GM23338 (cell line): ENCODE data around the gene OMP. TPM values are rescaled to one million over a fixed set of nuclear protein-coding genes. Genes with fewer than 3 reads are reported as not detected.

Experiments used
- ATAC-seq: fragments of 200-7000 bp; cut with Tn5 transposase; 3 replicates; pipeline ENCODE4 v1.9.1; 2020
- DNase-seq: peaks from one replicate; pipeline ENCODE4 v3.0.0-alpha.2; 2015; ENCODE audit warnings: low spot score
- H2AFZ ChIP-seq: fragments of 200-600 bp; sonication (generic); 2 replicates; pipeline ENCODE4 v1.8.0; 2016; ENCODE audit warnings: antibody characterized with exemption, mild to moderate bottlenecking, moderate library complexity
- H3F3A ChIP-seq: fragments of 200-600 bp; sonication (generic); replicated peaks from 2 replicates; pipeline ENCODE4 v1.8.0; 2017; ENCODE audit warnings: antibody characterized with exemption, mixed run types, low read depth
- H3K27ac ChIP-seq: fragments of 200-600 bp; sonication (generic); 2 replicates; pipeline ENCODE4 v1.6.1; 2016; ENCODE audit warnings: low read depth
- H3K27me3 ChIP-seq: fragments of 200-600 bp; sonication (generic); 2 replicates; pipeline ENCODE4 v1.8.0; 2016; ENCODE audit warnings: mild to moderate bottlenecking, mixed run types, moderate library complexity; ENCODE audit not compliant: insufficient read depth
- H3K36me3 ChIP-seq: fragments of 200-600 bp; sonication (generic); 2 replicates; pipeline ENCODE4 v1.8.0; 2016; ENCODE audit warnings: mild to moderate bottlenecking; ENCODE audit not compliant: insufficient read depth
- H3K4me1 ChIP-seq: fragments of 200-600 bp; sonication (generic); 2 replicates; pipeline ENCODE4 v1.8.0; 2016; ENCODE audit warnings: mild to moderate bottlenecking, moderate library complexity; ENCODE audit not compliant: insufficient read depth
- H3K4me2 ChIP-seq: fragments of 200-600 bp; sonication (generic); 2 replicates; pipeline ENCODE4 v1.7.1; 2017; ENCODE audit warnings: mixed run types
- H3K4me3 ChIP-seq: fragments of 200-600 bp; sonication (generic); 2 replicates; pipeline ENCODE4 v1.6.1; 2016; ENCODE audit warnings: mixed run types
- H3K79me2 ChIP-seq: fragments of 200-600 bp; sonication (generic); replicated peaks from 2 replicates; pipeline ENCODE4 v1.8.0; 2017; ENCODE audit warnings: mild to moderate bottlenecking; ENCODE audit not compliant: insufficient read depth
- H3K9me2 ChIP-seq: fragments of 200-600 bp; sonication (generic); 2 replicates; pipeline ENCODE4 v1.8.0; 2017; ENCODE audit not compliant: insufficient read depth
- H4K20me1 ChIP-seq: fragments of 200-600 bp; sonication (generic); replicated peaks from 2 replicates; pipeline ENCODE4 v1.8.0; 2017; ENCODE audit warnings: mild to moderate bottlenecking; ENCODE audit not compliant: insufficient read depth
- H3K27ac Mint-ChIP-seq: 2 replicates; pipeline ENCODE4 v1.8.0; 2020; ENCODE audit warnings: inconsistent platforms, mild to moderate bottlenecking, moderate library complexity, mixed read lengths
- H3K27me3 Mint-ChIP-seq: 3 replicates; pipeline ENCODE4 v1.8.0; 2022; ENCODE audit warnings: low read depth, mild to moderate bottlenecking, moderate library complexity, mixed read lengths, inconsistent platforms; ENCODE audit not compliant: insufficient read depth, poor library complexity
- H3K36me3 Mint-ChIP-seq: 3 replicates; pipeline ENCODE4 v1.8.0; 2021; ENCODE audit warnings: low read depth, mild to moderate bottlenecking, inconsistent platforms, moderate library complexity, mixed read lengths
- H3K4me1 Mint-ChIP-seq: 3 replicates; pipeline ENCODE4 v1.8.0; 2020; ENCODE audit warnings: mild to moderate bottlenecking, inconsistent platforms, mixed read lengths
- H3K4me3 Mint-ChIP-seq: 3 replicates; pipeline ENCODE4 v1.8.0; 2021; ENCODE audit warnings: moderate library complexity, mild to moderate bottlenecking, inconsistent platforms, mixed read lengths
- H3K9me3 Mint-ChIP-seq: 3 replicates; pipeline ENCODE4 v1.8.0; 2020; ENCODE audit warnings: moderate library complexity, mild to moderate bottlenecking, inconsistent platforms, mixed read lengths
- EZH2 ChIP-seq: fragments of 200-600 bp; sonication (generic); IDR thresholded peaks from one replicate; pipeline ENCODE4 v1.8.0; 2017; ENCODE audit warnings: antibody characterized with exemption, mild to moderate bottlenecking, low read depth; ENCODE audit not compliant: unreplicated experiment
- JUNB ChIP-seq: IDR thresholded peaks from one replicate; pipeline ENCODE4 v1.6.1; 2016; ENCODE audit warnings: antibody characterized with exemption; ENCODE audit not compliant: unreplicated experiment
- NANOG ChIP-seq: IDR thresholded peaks from 2 replicates; pipeline ENCODE4 v1.6.1; 2016; ENCODE audit warnings: antibody characterized with exemption, borderline replicate concordance
- POLR2AphosphoS5 ChIP-seq: IDR thresholded peaks from 2 replicates; pipeline ENCODE4 v1.6.1; 2016; ENCODE audit warnings: antibody characterized with exemption, low read depth
- STAT1 ChIP-seq: IDR thresholded peaks from one replicate; pipeline ENCODE4 v1.6.1; 2016; ENCODE audit warnings: antibody characterized with exemption; ENCODE audit not compliant: unreplicated experiment
- ZNF114 ChIP-seq: fragments of 250-450 bp; sonication (Bioruptor Pico); IDR thresholded peaks from 2 replicates; pipeline ENCODE4 v1.5.0; 2020; ENCODE audit warnings: mild to moderate bottlenecking, moderate library complexity
- ZNF331 ChIP-seq: fragments of 250-450 bp; sonication (Bioruptor Pico); IDR thresholded peaks from 2 replicates; pipeline ENCODE4 v1.5.0; 2020; ENCODE audit warnings: low read depth, mild to moderate bottlenecking, moderate library complexity
- polyA plus RNA-seq: library from polyadenylated mRNA; unstranded; fragments of >200 nt; fragmentation: Nextera tagmentation; extraction: Ambion mirVana; gene quantifications from 2 replicates; pipeline ENCODE4 v1.2.1, GENCODE V29; 2016
- total RNA-seq: library from RNA; depleted of rRNA; stranded (reverse); fragments of >200 nt; shearing (Covaris generic); gene quantifications from 2 replicates; pipeline ENCODE4 v1.2.3, GENCODE V29; 2014
- TF ChIP-seq, protein P1 (sequence below), 2 experiments: fragments of 200-600 bp in 1 of 2; sonication (generic) in 1 of 2; conservative IDR thresholded peaks; 2 replicates each; pipeline versions ENCODE4 v1.5.1 to v1.6.1; 2016 to 2017; ENCODE audit warnings: antibody characterized with exemption in 2 of 2, low read depth in 2 of 2, mild to moderate bottlenecking in 2 of 2, moderate library complexity in 1 of 2
- TF ChIP-seq, protein P2 (sequence below): IDR thresholded peaks from one replicate; pipeline ENCODE4 v1.6.1; 2018; ENCODE audit warnings: antibody characterized with exemption; ENCODE audit not compliant: unreplicated experiment
- TF ChIP-seq, protein P3 (sequence below): fragments of 250-450 bp; sonication (Bioruptor Pico); IDR thresholded peaks from 2 replicates; pipeline ENCODE4 v1.5.0; 2020; ENCODE audit warnings: mild to moderate bottlenecking, moderate library complexity

OMP gene
- total and polyA plus RNA-seq, 2 experiments from 2014 or later = 1.0 TPM; not detected in 1

DNA sequence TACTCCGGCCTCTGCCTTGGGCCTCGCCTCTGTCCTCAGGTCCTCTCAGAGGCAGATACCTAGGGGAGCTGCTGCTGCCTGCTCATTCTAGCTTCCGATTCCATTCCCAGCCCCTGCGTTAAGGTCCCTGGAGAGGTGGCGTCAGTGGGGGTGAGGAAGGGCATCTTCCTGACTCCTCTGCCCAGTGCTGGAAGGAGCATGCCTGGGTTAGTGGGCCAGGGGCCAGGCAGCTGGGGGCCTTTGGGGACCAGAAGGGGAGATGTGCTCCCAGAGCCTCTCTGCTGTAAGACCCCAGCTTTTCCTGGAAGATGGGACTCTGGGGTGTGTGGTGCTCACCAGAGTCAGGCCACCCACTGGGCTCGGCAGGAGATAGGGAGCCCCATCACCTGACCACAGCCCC is 21.8 kb downstream of the OMP start:
- Histone ChIP-seq H3K9me2 (no peaks in the 10 kb centered on the region), H3K4me1 (peaks cover 8% of the 10 kb centered on the region), H3K4me3 (no peak overlapping the region), H3K36me3 (no peaks in the 10 kb centered on the region), H2AFZ (no peak overlapping the region), H4K20me1 (no peaks in the 10 kb centered on the region; the same call in 1 of the 2 replicates), H3F3A (0 out of 2 replicates have a peak, but pooled peaks cover 4% of the 10 kb centered on the region), H3K4me2 (no peak overlapping the region), H3K79me2 (no peaks in the 10 kb centered on the region), H3K27ac (no peak overlapping the region), H3K27me3 (no peaks in the 10 kb centered on the region)
- Mint-ChIP-seq H3K4me1 (peaks cover 24% of the 10 kb centered on the region), H3K4me3 (no peak overlapping the region), H3K27ac (no peak overlapping the region), H3K36me3 (peaks cover 5% of the 10 kb centered on the region; the same call in 1 of the 3 replicates), H3K9me3 (no peaks in the 10 kb centered on the region), H3K27me3 (peaks cover 18% of the 10 kb centered on the region)
- ATAC-seq (no peak), DNase-seq (no peak)
- no peak for TF ChIP-seq STAT1
- no peak for TF ChIP-seq NANOG
- no peak for TF ChIP-seq ZNF114 (CRISPR knock-in tag)
- no peak for TF ChIP-seq JUNB
- TF ChIP-seq EZH2 = no peak
- TF ChIP-seq, protein P1, sequence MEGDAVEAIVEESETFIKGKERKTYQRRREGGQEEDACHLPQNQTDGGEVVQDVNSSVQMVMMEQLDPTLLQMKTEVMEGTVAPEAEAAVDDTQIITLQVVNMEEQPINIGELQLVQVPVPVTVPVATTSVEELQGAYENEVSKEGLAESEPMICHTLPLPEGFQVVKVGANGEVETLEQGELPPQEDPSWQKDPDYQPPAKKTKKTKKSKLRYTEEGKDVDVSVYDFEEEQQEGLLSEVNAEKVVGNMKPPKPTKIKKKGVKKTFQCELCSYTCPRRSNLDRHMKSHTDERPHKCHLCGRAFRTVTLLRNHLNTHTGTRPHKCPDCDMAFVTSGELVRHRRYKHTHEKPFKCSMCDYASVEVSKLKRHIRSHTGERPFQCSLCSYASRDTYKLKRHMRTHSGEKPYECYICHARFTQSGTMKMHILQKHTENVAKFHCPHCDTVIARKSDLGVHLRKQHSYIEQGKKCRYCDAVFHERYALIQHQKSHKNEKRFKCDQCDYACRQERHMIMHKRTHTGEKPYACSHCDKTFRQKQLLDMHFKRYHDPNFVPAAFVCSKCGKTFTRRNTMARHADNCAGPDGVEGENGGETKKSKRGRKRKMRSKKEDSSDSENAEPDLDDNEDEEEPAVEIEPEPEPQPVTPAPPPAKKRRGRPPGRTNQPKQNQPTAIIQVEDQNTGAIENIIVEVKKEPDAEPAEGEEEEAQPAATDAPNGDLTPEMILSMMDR (conservative IDR thresholded peaks at IDR 0.05; ENCODE audit: low read depth in 2 of 2) = no peak
- TF ChIP-seq, protein P2, sequence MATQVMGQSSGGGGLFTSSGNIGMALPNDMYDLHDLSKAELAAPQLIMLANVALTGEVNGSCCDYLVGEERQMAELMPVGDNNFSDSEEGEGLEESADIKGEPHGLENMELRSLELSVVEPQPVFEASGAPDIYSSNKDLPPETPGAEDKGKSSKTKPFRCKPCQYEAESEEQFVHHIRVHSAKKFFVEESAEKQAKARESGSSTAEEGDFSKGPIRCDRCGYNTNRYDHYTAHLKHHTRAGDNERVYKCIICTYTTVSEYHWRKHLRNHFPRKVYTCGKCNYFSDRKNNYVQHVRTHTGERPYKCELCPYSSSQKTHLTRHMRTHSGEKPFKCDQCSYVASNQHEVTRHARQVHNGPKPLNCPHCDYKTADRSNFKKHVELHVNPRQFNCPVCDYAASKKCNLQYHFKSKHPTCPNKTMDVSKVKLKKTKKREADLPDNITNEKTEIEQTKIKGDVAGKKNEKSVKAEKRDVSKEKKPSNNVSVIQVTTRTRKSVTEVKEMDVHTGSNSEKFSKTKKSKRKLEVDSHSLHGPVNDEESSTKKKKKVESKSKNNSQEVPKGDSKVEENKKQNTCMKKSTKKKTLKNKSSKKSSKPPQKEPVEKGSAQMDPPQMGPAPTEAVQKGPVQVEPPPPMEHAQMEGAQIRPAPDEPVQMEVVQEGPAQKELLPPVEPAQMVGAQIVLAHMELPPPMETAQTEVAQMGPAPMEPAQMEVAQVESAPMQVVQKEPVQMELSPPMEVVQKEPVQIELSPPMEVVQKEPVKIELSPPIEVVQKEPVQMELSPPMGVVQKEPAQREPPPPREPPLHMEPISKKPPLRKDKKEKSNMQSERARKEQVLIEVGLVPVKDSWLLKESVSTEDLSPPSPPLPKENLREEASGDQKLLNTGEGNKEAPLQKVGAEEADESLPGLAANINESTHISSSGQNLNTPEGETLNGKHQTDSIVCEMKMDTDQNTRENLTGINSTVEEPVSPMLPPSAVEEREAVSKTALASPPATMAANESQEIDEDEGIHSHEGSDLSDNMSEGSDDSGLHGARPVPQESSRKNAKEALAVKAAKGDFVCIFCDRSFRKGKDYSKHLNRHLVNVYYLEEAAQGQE = no peak
- TF ChIP-seq, protein P3, sequence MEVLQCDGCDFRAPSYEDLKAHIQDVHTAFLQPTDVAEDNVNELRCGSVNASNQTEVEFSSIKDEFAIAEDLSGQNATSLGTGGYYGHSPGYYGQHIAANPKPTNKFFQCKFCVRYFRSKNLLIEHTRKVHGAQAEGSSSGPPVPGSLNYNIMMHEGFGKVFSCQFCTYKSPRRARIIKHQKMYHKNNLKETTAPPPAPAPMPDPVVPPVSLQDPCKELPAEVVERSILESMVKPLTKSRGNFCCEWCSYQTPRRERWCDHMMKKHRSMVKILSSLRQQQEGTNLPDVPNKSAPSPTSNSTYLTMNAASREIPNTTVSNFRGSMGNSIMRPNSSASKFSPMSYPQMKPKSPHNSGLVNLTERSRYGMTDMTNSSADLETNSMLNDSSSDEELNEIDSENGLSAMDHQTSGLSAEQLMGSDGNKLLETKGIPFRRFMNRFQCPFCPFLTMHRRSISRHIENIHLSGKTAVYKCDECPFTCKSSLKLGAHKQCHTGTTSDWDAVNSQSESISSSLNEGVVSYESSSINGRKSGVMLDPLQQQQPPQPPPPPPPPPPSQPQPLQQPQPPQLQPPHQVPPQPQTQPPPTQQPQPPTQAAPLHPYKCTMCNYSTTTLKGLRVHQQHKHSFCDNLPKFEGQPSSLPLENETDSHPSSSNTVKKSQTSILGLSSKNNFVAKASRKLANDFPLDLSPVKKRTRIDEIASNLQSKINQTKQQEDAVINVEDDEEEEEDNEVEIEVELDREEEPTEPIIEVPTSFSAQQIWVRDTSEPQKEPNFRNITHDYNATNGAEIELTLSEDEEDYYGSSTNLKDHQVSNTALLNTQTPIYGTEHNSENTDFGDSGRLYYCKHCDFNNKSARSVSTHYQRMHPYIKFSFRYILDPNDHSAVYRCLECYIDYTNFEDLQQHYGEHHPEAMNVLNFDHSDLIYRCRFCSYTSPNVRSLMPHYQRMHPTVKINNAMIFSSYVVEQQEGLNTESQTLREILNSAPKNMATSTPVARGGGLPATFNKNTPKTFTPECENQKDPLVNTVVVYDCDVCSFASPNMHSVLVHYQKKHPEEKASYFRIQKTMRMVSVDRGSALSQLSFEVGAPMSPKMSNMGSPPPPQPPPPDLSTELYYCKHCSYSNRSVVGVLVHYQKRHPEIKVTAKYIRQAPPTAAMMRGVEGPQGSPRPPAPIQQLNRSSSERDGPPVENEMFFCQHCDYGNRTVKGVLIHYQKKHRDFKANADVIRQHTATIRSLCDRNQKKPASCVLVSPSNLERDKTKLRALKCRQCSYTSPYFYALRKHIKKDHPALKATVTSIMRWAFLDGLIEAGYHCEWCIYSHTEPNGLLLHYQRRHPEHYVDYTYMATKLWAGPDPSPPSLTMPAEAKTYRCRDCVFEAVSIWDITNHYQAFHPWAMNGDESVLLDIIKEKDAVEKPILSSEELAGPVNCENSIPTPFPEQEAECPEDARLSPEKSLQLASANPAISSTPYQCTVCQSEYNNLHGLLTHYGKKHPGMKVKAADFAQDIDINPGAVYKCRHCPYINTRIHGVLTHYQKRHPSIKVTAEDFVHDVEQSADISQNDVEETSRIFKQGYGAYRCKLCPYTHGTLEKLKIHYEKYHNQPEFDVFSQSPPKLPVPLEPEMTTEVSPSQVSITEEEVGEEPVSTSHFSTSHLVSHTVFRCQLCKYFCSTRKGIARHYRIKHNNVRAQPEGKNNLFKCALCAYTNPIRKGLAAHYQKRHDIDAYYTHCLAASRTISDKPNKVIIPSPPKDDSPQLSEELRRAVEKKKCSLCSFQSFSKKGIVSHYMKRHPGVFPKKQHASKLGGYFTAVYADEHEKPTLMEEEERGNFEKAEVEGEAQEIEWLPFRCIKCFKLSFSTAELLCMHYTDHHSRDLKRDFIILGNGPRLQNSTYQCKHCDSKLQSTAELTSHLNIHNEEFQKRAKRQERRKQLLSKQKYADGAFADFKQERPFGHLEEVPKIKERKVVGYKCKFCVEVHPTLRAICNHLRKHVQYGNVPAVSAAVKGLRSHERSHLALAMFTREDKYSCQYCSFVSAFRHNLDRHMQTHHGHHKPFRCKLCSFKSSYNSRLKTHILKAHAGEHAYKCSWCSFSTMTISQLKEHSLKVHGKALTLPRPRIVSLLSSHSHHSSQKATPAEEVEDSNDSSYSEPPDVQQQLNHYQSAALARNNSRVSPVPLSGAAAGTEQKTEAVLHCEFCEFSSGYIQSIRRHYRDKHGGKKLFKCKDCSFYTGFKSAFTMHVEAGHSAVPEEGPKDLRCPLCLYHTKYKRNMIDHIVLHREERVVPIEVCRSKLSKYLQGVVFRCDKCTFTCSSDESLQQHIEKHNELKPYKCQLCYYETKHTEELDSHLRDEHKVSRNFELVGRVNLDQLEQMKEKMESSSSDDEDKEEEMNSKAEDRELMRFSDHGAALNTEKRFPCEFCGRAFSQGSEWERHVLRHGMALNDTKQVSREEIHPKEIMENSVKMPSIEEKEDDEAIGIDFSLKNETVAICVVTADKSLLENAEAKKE (CRISPR knock-in tag) = no peak
- TF ChIP-seq POLR2AphosphoS5 = no peak
- TF ChIP-seq ZNF331 (CRISPR knock-in tag) = no peak
